BLaER1 (cell line): ENCODE results near the gene SLC25A17.
"Not testable (repeated sequence)": the region's sequence is repeated elsewhere in the genome, so short reads cannot be mapped to it uniquely, and the experiment has no call there.

ENCODE experiments used
- H3K27ac ChIP-seq: shearing (Covaris generic); formaldehyde crosslinking; 2 replicates; pipeline ENCODE4 v1.8.1; 2022
- H3K27me3 ChIP-seq: shearing (Covaris generic); formaldehyde crosslinking; 2 replicates; pipeline ENCODE4 v1.8.1; 2022
- H3K36me3 ChIP-seq: shearing (Covaris generic); formaldehyde crosslinking; 2 replicates; pipeline ENCODE4 v1.8.1; 2022
- H3K4me1 ChIP-seq: shearing (Covaris generic); formaldehyde crosslinking; 2 replicates; pipeline ENCODE4 v1.8.1; 2022
- H3K4me2 ChIP-seq: shearing (Covaris generic); formaldehyde crosslinking; 2 replicates; pipeline ENCODE4 v1.8.1; 2022
- H3K4me3 ChIP-seq: shearing (Covaris generic); formaldehyde crosslinking; 2 replicates; pipeline ENCODE4 v1.8.1; 2022
- H3K9ac ChIP-seq: shearing (Covaris generic); formaldehyde crosslinking; 2 replicates; pipeline ENCODE4 v1.8.1; 2022
- H3K9me3 ChIP-seq: shearing (Covaris generic); formaldehyde crosslinking; 2 replicates; pipeline ENCODE4 v1.8.1; 2022
- H4K20me1 ChIP-seq: shearing (Covaris generic); formaldehyde crosslinking; 2 replicates; pipeline ENCODE4 v1.8.1; 2022
- Cebpa-rat ChIP-seq: shearing (Covaris generic); IDR thresholded peaks from 2 replicates; pipeline ENCODE4 v1.8.1; 2022

SLC25A17 gene

GRCh38 chr22:40727070-40727963 lies 91.8 kb downstream of the SLC25A17 start:
- Histone ChIP-seq H3K9ac (no peak overlapping the region), H3K27ac (peak overlapping the region; percentile 88), H3K4me3 (no peak overlapping the region), H3K9me3 (no peaks in the 10 kb centered on the region), H3K27me3 (no peaks in the 10 kb centered on the region), H4K20me1 (no peaks in the 10 kb centered on the region), H3K36me3 (no peaks in the 10 kb centered on the region), H3K4me1 (peaks cover 58% of the 10 kb centered on the region), H3K4me2 (peak overlapping the region; percentile 95)
- TF ChIP-seq Cebpa-rat, result no peak

GRCh38 chr22:40726514-40726913 lies 92.6 kb downstream of the SLC25A17 start:
- Histone ChIP-seq H3K9ac (no peak overlapping the region), H3K4me3 (no peak overlapping the region), H3K4me2 (peak overlapping the region; percentile 95), H3K27me3 (no peaks in the 10 kb centered on the region), H3K4me1 (peaks cover 52% of the 10 kb centered on the region), H4K20me1 (no peaks in the 10 kb centered on the region), H3K36me3 (no peaks in the 10 kb centered on the region), H3K9me3 (no peaks in the 10 kb centered on the region), H3K27ac (peak overlapping the region; percentile 47; the same call in 1 of the 2 replicates)
- TF ChIP-seq Cebpa-rat, result no peak

- TF ChIP-seq Cebpa-rat, result no peak
- Histone ChIP-seq H3K36me3 (no peaks in the 10 kb centered on the region), H4K20me1 (no peaks in the 10 kb centered on the region), H3K9me3 (no peaks in the 10 kb centered on the region), H3K9ac (no peak overlapping the region), H3K4me3 (no peak overlapping the region), H3K27ac (no peak overlapping the region), H3K4me2 (no peak overlapping the region), H3K27me3 (no peaks in the 10 kb centered on the region), H3K4me1 (peaks cover 28% of the 10 kb centered on the region)
Observed at GRCh38 chr22:40723396-40723933, 95.7 kb downstream of the SLC25A17 start.

- no peak for TF ChIP-seq Cebpa-rat
- H3K4me2 ChIP-seq, result no peak overlapping the region
Observed at GRCh38 chr22:40721266-40721665, 97.9 kb downstream of the SLC25A17 start.

GRCh38 chr22:40720538-40721256 lies 98.4 kb downstream of the SLC25A17 start:
- Histone ChIP-seq H3K27ac (no peak overlapping the region), H3K4me2 (no peak overlapping the region), H3K36me3 (no peaks in the 10 kb centered on the region), H3K9ac (no peak overlapping the region), H3K27me3 (no peaks in the 10 kb centered on the region), H3K4me3 (no peak overlapping the region), H3K9me3 (no peaks in the 10 kb centered on the region), H3K4me1 (peaks cover 16% of the 10 kb centered on the region; the same call in 1 of the 2 replicates), H4K20me1 (no peaks in the 10 kb centered on the region)
- no peak for TF ChIP-seq Cebpa-rat

More at GRCh38 chr22:40721266-40721665, 97.9 kb downstream of the SLC25A17 start:
- Histone ChIP-seq H3K4me1 (peaks cover 16% of the 10 kb centered on the region; the same call in 1 of the 2 replicates), H3K4me3 (no peak overlapping the region), H3K9me3 (no peaks in the 10 kb centered on the region), H4K20me1 (no peaks in the 10 kb centered on the region), H3K27me3 (no peaks in the 10 kb centered on the region), H3K36me3 (no peaks in the 10 kb centered on the region), H3K9ac (no peak overlapping the region), H3K27ac (no peak overlapping the region)

- H3K4me3 ChIP-seq, H3K27ac ChIP-seq, H3K9me3 ChIP-seq, H3K4me2 ChIP-seq, H4K20me1 ChIP-seq, H3K36me3 ChIP-seq, H3K9ac ChIP-seq, H3K27me3 ChIP-seq: not testable (repeated sequence)
- H3K4me1 ChIP-seq, result peaks cover 16% of the 10 kb centered on the region; the same call in 1 of the 2 replicates
Observed at GRCh38 chr22:40720156-40720537, 99.0 kb downstream of the SLC25A17 start.
